LNCaP clone FGC (cell line): ENCODE measurements around the gene MAPRE2.

Experiments
- DNase-seq: peaks from one replicate; pipeline ENCODE4 v3.0.0-alpha.2; 2011; ENCODE audit warnings: low read depth
- H3K4me3 ChIP-seq: 2 replicates; pipeline ENCODE4 v1.5.1; 2011; ENCODE audit warnings: mild to moderate bottlenecking, low read depth, low read length, control low read depth
- TF ChIP-seq, protein P1 (sequence below): IDR thresholded peaks from 2 replicates; pipeline ENCODE4 v1.5.1; 2012; ENCODE audit warnings: mild to moderate bottlenecking; ENCODE audit not compliant: control insufficient read depth, insufficient read depth; ENCODE audit errors: extremely low read depth

The MAPRE2 gene

DNA sequence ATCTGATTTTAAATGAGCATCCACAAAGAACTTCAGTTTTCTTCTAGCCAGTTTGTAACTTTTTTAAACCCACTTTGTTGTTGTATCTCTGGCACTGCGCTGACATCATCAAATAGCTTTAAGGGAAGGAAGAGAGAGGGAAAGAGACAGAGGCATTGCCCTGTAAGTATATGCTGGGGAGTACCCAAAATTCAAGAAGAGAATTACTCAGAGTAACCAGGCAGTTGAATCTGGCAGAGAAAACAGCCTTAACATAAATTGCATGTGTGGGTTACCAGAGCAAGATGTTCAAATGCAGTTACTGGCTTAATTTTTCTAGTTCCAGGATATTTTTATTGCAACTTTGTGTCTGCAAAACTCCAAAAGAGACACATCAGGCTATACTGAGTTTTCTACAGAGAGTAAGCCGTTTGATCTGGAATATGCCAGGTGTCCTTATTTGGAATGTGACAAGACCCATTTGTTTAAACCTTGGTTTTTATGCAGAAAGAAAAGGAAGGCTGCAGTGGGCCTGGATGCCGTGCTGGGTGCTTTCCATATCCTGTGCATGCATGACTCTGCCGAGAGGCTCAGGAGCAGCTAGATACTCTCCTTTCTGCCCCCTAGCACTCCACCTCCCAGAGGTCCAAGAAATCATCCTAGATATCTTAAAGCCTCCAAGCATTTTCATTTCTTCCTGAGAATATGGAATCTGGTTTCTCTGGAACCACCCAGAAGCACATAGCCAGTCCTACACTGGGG is 93.7 kb downstream of the MAPRE2 start:
- DNase-seq, result no peak
- TF ChIP-seq, protein P1, sequence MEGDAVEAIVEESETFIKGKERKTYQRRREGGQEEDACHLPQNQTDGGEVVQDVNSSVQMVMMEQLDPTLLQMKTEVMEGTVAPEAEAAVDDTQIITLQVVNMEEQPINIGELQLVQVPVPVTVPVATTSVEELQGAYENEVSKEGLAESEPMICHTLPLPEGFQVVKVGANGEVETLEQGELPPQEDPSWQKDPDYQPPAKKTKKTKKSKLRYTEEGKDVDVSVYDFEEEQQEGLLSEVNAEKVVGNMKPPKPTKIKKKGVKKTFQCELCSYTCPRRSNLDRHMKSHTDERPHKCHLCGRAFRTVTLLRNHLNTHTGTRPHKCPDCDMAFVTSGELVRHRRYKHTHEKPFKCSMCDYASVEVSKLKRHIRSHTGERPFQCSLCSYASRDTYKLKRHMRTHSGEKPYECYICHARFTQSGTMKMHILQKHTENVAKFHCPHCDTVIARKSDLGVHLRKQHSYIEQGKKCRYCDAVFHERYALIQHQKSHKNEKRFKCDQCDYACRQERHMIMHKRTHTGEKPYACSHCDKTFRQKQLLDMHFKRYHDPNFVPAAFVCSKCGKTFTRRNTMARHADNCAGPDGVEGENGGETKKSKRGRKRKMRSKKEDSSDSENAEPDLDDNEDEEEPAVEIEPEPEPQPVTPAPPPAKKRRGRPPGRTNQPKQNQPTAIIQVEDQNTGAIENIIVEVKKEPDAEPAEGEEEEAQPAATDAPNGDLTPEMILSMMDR, result no peak
- no peak overlapping the region for H3K4me3 ChIP-seq

- no peak overlapping the region for H3K4me3 ChIP-seq
- TF ChIP-seq, protein P1, result no peak
- no peak for DNase-seq
These were observed 95.0 kb downstream of the MAPRE2 start for GRCh38 chr18:35136248-35136647.

DNA sequence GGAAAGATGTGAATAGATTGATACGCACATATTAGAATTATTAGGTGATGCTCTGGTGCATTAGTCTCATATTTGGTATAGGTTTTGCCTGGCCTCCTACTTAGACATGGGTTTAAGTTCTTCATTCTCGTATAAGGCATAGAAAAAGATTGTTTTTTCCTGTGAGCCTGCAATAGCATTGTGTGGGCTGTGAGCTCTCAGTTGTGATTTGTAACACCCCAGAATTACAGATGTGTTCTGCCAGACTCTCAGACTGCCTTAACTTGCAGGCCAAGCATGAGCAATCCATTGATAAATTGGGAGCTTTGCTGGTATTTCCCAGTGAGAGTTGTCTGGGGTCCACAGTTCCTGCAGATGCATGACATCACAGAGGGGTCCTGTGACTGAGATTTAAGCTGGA is 95.7 kb downstream of the MAPRE2 start:
- TF ChIP-seq, protein P1, result no peak
- H3K4me3 ChIP-seq, result no peak overlapping the region
- DNase-seq, result no peak

DNA sequence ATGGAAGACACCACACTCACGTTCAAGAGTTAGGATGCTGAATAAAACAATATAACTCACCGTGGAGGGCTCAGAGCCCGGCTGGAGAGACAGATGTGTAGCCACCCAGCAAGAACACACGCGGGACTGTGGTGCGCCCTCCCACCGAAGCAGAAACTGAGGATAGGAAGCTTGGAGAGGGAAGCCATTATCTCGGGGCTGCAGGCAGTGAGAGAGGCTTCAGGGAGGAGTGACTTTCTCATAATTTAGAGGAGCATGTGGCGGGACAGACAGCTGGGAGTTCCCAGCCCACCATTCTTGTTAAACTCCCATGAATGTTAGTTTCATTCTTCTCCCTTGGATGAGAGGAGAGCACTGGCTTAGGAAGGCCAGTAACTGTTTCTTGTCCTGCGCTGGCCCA is 96.4 kb downstream of the MAPRE2 start:
- H3K4me3 ChIP-seq, result no peak overlapping the region
- TF ChIP-seq, protein P1, result no peak
- DNase-seq, result no peak

DNA sequence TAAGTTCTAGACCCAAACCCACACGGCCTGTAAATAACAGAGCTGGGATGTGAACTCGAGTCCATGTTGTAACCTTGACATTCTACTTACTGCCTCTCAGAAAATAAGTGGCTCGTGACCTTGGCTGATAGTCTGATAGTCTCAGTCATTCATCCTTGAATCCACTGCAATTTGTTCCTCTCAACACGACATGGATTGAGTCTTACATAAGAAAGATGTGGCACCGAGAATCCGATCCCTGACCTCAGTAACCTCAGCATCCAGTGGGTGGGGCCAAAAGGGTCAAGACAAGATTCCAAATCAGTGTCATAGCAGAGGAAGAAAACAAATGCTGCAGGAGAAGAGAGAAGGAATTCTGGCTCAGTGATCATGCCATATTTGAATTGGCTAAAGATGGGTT is 97.6 kb downstream of the MAPRE2 start:
- no peak overlapping the region for H3K4me3 ChIP-seq
- TF ChIP-seq, protein P1, result no peak
- no peak for DNase-seq

DNA sequence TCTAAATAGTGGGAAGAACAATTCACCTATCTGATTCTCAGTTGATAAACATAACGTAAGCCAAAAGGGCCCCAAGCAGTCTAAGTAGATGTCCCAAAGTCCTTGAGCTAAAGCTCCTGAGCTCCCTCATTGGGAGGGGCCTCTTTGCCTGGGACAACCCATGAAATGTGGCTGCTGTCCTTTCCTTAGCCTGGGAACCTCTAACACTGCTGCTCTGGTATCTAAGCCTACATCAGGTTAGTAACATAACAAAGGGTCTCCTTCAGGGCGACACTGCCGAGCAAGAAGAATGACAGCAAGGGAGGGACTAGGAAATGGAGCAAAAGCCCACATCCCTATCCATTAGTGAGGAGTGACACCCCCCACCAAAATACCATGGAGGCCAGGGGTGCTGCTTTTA is 98.3 kb downstream of the MAPRE2 start:
- TF ChIP-seq, protein P1, result no peak
- no peak for DNase-seq
- no peak overlapping the region for H3K4me3 ChIP-seq

DNA sequence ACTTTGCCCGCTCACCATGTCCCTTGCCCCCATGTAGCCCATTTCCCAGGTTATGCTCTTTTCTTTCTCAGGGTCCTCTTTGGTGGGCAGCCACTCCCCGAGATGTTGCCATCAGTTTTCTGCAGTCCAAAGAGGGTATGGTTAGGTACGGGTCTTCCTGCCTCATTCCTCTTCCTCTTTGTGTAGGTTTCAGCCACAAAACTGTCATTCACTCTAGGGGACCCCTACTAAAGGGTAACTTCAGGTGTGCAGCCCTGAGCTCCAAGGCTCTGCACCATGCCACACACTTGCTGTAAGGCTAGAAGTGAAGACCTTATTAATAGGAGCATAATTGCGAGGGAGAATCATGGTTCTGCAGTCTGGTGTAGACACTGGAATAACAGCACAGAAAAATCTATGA is 99.9 kb downstream of the MAPRE2 start:
- TF ChIP-seq, protein P1, result no peak
- DNase-seq, result no peak
- no peak overlapping the region for H3K4me3 ChIP-seq
